ENCODE measurements around the gene COP1. TPM values are rescaled to one million over a fixed set of nuclear protein-coding genes. Genes with fewer than 3 reads are reported as not detected.

The COP1 gene
- total and polyA plus RNA-seq, 2 of the 8 experiments (the other 6 are each of a cell fraction or from before 2014, with no cell fraction given), result 26.2 to 44.9 TPM

- Histone ChIP-seq H3K79me2 (ENCODE audit: control insufficient read depth in 1 of 2, insufficient read depth in 2 of 2, low read length in 2 of 2) (peaks cover 0 to 19% of the 10 kb centered on the region in 2 experiments; a peak in 2 of 4 replicates), H3K23me2 (ENCODE audit: low read depth, low read length) (no peaks in the 10 kb centered on the region)
- TF ChIP-seq CHD2 (IDR thresholded peaks at IDR 0.05; ENCODE audit: low read length), result no peak
- no peak for TF ChIP-seq ATF2 (IDR thresholded peaks at IDR 0.05; ENCODE audit: low read length)
- no peak for TF ChIP-seq JUND (IDR thresholded peaks at IDR 0.05; ENCODE audit: low read length)
- no peak for TF ChIP-seq SIX5 (IDR thresholded peaks at IDR 0.05; ENCODE audit: low read depth, low read length)
- TF ChIP-seq CHD1 (IDR thresholded peaks at IDR 0.05; ENCODE audit: low read depth, low read length), result no peak
- TF ChIP-seq EP300 (IDR thresholded peaks at IDR 0.05; ENCODE audit: borderline replicate concordance in 1 of 2, low read depth in 2 of 2, low read length in 2 of 2), result no peak
- no peak for TF ChIP-seq SUZ12 (IDR thresholded peaks at IDR 0.05; ENCODE audit: low read length)
- TF ChIP-seq HDAC6 (IDR thresholded peaks at IDR 0.05; ENCODE audit: low read depth, low read length), result no peak
- no peak for TF ChIP-seq EZH2 (IDR thresholded peaks at IDR 0.05; ENCODE audit: low read depth, low read length, severe bottlenecking)
- no peak for TF ChIP-seq ZNF274 (IDR thresholded peaks at IDR 0.05; ENCODE audit: borderline replicate concordance, extremely low read depth, low read length)
Measured at GRCh38 chr1:176149939-176150807, 56.9 kb downstream of the COP1 start.

More at GRCh38 chr1:176149939-176150807, 56.9 kb downstream of the COP1 start:
- Histone ChIP-seq H2AK5ac (ENCODE audit: low read depth, low read length) (no peak overlapping the region), H2BK5ac (ENCODE audit: low read depth, low read length) (no peak overlapping the region), H4K5ac (ENCODE audit: insufficient read length, low read depth, low read length) (no peak overlapping the region), H3K9ac (replicated peaks in 1 of 4; ENCODE audit: extremely low read depth in 1 of 4, low read depth in 3 of 4, low read length in 3 of 4) (no peak overlapping the region), H3K4me3 (ENCODE audit: extremely low read depth in 1 of 4, insufficient read depth in 2 of 4, low read depth in 3 of 4, low read length in 4 of 4) (no peak overlapping the region), H3K14ac (ENCODE audit: insufficient read length) (no peak overlapping the region), H3K27me3 (replicated peaks in 1 of 4; ENCODE audit: control insufficient read depth in 3 of 4, extremely low read depth in 1 of 4, insufficient read depth in 3 of 4, low read length in 3 of 4) (no peaks in the 10 kb centered on the region), H3K36me3 (ENCODE audit: control insufficient read depth in 2 of 4, insufficient read depth in 4 of 4, low read length in 3 of 4) (peaks cover 0 to 4% (median 0%) of the 10 kb centered on the region in 4 experiments; a peak in 2 of 8 replicates), H3K4me2 (ENCODE audit: insufficient read depth in 1 of 2, low read depth in 2 of 2, low read length in 2 of 2) (no peak overlapping the region), H3K4me1 (replicated peaks in 1 of 4; ENCODE audit: control insufficient read depth in 3 of 4, insufficient read depth in 4 of 4, low read length in 3 of 4) (no peaks in the 10 kb centered on the region), H3K9me3 (ENCODE audit: insufficient read depth in 2 of 2, low read depth in 1 of 2, low read length in 1 of 2) (no peaks in the 10 kb centered on the region), H2BK15ac (ENCODE audit: low read length) (no peak overlapping the region), H2BK12ac (ENCODE audit: low read depth, low read length) (no peak overlapping the region), H4K20me1 (replicated peaks in 1 of 2; ENCODE audit: control insufficient read depth in 1 of 2, insufficient read depth in 2 of 2, low read length in 2 of 2) (no peaks in the 10 kb centered on the region), H4K91ac (replicated peaks; ENCODE audit: insufficient read length, low read length) (no peak overlapping the region), H3K27ac (ENCODE audit: low read depth, low read length) (no peak overlapping the region), H3K79me1 (ENCODE audit: low read depth, low read length) (no peaks in the 10 kb centered on the region; the same call in 1 of the 2 replicates), H2BK120ac (replicated peaks; ENCODE audit: low read depth, low read length) (no peak overlapping the region), H3K18ac (ENCODE audit: extremely low read depth, low read length) (no peak overlapping the region), H3K56ac (replicated peaks; ENCODE audit: insufficient read length, low read depth, low read length) (no peak overlapping the region), H3K4ac (replicated peaks; ENCODE audit: insufficient read length, low read depth, low read length) (no peak overlapping the region), H2BK20ac (ENCODE audit: low read length) (no peak overlapping the region), H4K8ac (ENCODE audit: extremely low read depth, insufficient read depth, low read length) (no peak overlapping the region), H2AFZ (ENCODE audit: low read length) (no peak overlapping the region), H3K23ac (ENCODE audit: insufficient read length) (no peak overlapping the region)
- FAIRE-seq, result no peak
- DNase-seq (ENCODE audit: low read depth in 1 of 2, low spot score in 2 of 2), result no peak
- POLR2A ChIA-PET (ENCODE audit: partially characterized antibody), result interaction anchor here (1.0 kb wide), 1 partner anchor 57 kb away, joined by 3 read pairs; no protein-coding TSS in a partner anchor
- CTCF ChIA-PET (ENCODE audit: partially characterized antibody), result no interaction called here
- 93% methylated on average over 4 of the region's 4 CpGs; no CpG with 5 or more reads in 1 of the 2 experiments for WGBS, 2 experiments (ENCODE audit: extremely low coverage in 1 of 2, insufficient coverage in 1 of 2, insufficient read length in 1 of 2, insufficient replicate concordance in 2 of 2, low coverage in 1 of 2, low lambda C conversion rate in 2 of 2, missing lambda C conversion rate in 1 of 2)
